Stomach (tissue), 4 donors: ENCODE results near the gene CLEC2A.

ENCODE experiments used
- CTCF ChIP-seq, 7 experiments: fragments of 450-650 bp in 4 of 7; fragments of 200-600 bp in 3 of 7; sonication (generic) in 3 of 7; IDR thresholded peaks; one replicate each; pipeline ENCODE4 v1.5.1; 2016 to 2019; ENCODE audit warnings: antibody characterized with exemption in 7 of 7, control low read depth in 2 of 7, mild to moderate bottlenecking in 1 of 7
- EP300 ChIP-seq: sonication (generic); formaldehyde crosslinking; IDR thresholded peaks from one replicate; pipeline ENCODE4 v1.6.1; 2017; ENCODE audit warnings: antibody characterized with exemption
- POLR2A ChIP-seq, 4 donors: fragments of 450-650 bp; IDR thresholded peaks; one replicate each; pipeline ENCODE4 v1.6.1; 2016; ENCODE audit warnings: antibody characterized with exemption in 4 of 4, control low read depth in 2 of 4, mild to moderate bottlenecking in 1 of 4, moderate library complexity in 1 of 4
- POLR2AphosphoS5 ChIP-seq, 3 donors: sonication (generic); formaldehyde crosslinking; IDR thresholded peaks; one replicate each; pipeline ENCODE4 v1.6.1; 2016; ENCODE audit warnings: antibody characterized with exemption in 3 of 3

- TF ChIP-seq POLR2A (IDR thresholded peaks at IDR 0.05) (no peak), CTCF (IDR thresholded peaks at IDR 0.05) (no peak), POLR2AphosphoS5 (IDR thresholded peaks at IDR 0.05) (no peak), EP300 (no peak)
Measured at GRCh38 chr12:9883175-9883574, 49.0 kb downstream of the CLEC2A start.
